ENCODE data around the gene NME3. TPM values are rescaled to one million over a fixed set of nuclear protein-coding genes. Genes with fewer than 3 reads are reported as not detected.

The NME3 gene
- total RNA-seq (2022; extraction: Qiagen RNA extraction): 32.3 to 47.5 TPM (median 40.9 TPM) in 5 replicates

GRCh38 chr16:1771188-1771863 lies at the start of gene NME3:
NME3 (minus strand) TSS chr16:1771543; CDS start chr16:1771534, 9 bp downstream.

DNA sequence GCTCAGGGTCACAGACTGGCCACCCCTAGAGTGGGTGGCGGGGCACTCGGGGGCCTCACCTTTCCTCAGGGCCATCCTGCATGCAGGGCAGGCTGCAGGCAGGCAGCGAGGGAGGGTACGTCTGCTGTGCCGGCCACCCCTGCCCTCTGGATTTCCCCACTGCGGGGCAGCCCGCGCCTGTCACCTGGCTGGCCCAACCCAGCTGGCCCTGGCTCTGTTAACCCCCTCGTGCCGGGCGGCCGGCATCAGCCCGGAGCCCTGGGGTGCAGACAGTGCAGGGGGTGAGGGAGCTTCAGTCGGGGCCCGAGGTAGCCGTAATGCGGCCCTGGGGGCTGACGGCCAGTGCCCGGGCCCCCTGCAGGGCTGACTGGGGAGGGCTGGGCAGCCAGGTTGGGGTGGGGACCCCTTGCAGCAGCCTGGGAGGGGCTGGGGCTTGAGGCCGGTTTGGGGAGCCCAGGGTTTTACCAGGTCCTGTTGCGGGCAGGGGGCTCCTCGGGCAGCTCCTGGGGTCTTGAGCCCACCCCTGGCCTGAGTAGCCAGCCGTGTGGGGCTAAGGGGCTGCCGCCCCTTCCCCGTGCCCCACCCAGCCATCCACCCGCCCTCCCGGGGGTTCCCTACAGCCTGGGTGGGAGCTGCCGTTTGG lies 22.4 kb upstream of the NME3 start, which contains the start of gene IGFALS:
IGFALS (minus strand) TSS at position 128 of the 643 bp plus-strand sequence; CDS start at position 75, 53 bp downstream.

DNA sequence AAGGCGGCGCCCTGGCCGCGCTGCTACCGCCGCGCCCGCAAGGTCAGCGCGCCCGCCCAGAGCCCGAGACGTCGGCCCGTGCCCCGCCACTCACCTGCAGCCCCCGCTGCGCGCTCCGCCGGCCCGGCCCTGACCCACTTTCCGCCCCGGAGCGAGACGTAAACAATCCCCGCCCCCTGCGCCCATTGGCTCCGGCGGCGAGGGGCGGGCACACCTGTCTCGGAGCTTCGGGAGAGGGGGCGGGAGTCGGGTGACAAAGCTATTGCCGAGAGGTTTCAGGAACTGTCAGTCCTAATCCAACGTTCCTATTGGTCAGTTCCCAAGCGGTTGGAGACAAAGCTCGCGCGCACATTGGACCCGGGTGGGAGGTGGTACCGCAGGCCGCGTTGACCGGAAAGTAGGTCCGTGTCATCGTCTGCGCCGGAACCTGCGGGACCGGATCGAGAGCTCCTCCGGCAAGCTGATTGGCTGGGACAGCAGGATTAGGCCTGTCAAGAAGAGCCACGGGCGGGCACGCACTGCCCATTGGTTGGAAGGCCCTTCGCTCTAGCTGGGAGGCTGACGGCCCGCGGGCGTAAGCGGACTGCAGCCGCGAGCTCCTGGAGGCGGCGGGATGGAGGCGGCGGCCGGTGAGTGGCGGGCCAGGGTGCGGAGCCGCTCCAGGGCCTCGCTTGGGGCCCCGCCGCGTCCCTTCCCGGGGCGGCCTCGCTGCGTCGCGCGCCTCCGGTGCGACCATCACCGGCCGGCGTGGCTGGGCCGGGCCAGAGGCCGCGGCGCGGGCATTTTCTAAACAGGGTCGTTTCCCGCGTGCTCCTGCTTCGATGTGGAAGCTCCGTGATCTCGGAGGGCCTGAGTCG lies 11.3 kb upstream of the NME3 start, which contains the start of the genes NUBP2 and SPSB3:
NUBP2 (plus strand) TSS at position 553 of the 857 bp plus-strand sequence; CDS start at position 614, 61 bp downstream.
SPSB3 (minus strand) TSS at position 164 of the 857 bp plus-strand sequence. CDS start 1,088 bp downstream, outside the sequence.

DNA sequence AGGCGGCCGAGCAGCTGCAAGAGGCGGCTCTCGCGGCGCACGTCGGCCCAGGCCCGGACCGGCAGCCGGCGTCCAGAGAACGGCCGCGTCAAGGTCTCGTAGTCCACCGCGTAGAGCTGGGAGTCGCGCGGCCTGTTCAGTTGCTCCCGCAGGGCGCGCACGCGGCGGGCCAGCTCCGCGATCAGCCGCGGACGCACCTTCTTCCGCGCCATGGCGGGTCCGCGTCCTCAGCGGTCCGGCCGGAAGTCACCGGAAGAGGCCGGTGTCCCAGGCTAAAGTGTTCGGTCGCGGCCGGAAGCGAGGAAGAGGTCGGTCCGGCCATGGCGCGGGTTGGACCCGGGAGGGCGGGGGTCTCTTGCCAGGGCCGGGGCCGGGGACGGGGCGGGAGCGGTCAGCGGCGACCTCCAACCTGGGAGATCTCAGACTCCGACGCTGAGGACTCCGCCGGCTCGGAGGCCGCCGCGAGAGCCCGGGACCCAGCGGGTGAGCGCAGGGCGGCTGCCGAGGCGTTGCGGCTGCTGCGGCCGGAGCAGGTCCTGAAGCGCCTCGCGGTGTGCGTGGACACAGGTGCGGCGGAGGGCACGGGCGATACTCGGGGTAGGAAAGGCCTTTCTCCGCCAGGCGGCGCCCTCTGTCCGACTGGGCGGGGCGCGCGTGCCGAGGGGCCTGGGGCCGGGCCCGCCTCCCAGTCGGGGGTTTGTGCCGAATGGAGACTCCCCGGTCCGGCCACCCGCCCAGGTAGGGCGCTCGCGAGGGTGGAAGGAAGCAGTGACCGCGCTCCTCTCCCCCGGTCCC lies 1.8 kb upstream of the NME3 start, which contains the start of gene MRPS34:
MRPS34 (minus strand) TSS at position 227 of the 795 bp plus-strand sequence; CDS start at position 212, 15 bp downstream.

DNA sequence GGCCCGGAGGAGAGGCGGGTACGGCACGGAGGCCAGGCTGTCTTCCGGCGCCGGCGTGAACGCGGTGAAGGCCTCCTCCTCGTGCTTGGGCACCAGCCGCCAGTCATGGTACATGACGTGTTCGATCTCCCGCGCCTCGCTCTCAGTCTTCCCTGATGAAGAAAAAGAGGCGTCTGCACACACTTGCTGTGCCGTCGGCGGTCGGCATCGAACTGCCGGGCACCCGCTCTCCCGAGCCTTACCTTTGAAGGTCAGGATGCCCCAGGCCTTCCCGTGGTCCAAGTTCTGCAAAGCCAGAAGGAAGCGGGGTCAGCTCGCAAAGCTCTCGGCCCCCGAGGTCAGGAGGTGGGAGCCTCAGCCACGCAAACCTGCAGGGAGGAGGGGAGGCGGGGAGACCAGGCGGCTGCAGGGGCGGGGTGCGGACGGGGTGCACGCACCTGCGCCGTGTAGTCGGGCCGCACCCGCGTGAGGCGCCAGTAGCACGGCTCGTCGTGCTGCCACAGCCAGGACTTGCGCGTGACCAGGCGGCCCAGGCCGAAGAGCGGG lies 1.1 kb upstream of the NME3 start, which contains the start of gene EME2:
EME2 (plus strand) TSS at position 449 of the 546 bp plus-strand sequence. CDS start 418 bp downstream, outside the sequence.

Other genes starting within 250 kb of the NME3 start
- gene TMEM204, start 237.9 kb downstream of the NME3 start, total RNA-seq (2022; extraction: Qiagen RNA extraction): 0.07 to 0.17 TPM (median 0.11 TPM) in 5 replicates
- gene IFT140, start 159.5 kb downstream of the NME3 start, total RNA-seq (2022; extraction: Qiagen RNA extraction): 7.3 to 11.3 TPM (median 8.7 TPM) in 5 replicates
- gene CRAMP1, start 159.2 kb downstream of the NME3 start, total RNA-seq (2022; extraction: Qiagen RNA extraction): 9.8 to 18.9 TPM (median 15.6 TPM) in 5 replicates
- gene JPT2, start 93.3 kb downstream of the NME3 start, total RNA-seq (2022; extraction: Qiagen RNA extraction): 173 to 201 TPM (median 193 TPM) in 5 replicates
- gene MAPK8IP3, start 65.3 kb downstream of the NME3 start, total RNA-seq (2022; extraction: Qiagen RNA extraction): 25.5 to 71.3 TPM (median 51.4 TPM) in 5 replicates
- gene EME2, start 1.3 kb upstream of the NME3 start, total RNA-seq (2022; extraction: Qiagen RNA extraction): 4.2 to 10.4 TPM (median 8.9 TPM) in 5 replicates
- 169 to 265 TPM (median 236 TPM) in 5 replicates for gene MRPS34, start 1.6 kb upstream of the NME3 start, total RNA-seq (2022; extraction: Qiagen RNA extraction)
- gene SPSB3, start 11.0 kb upstream of the NME3 start, total RNA-seq (2022; extraction: Qiagen RNA extraction): 14.4 to 25.2 TPM (median 23.1 TPM) in 5 replicates
- gene NUBP2, start 11.4 kb upstream of the NME3 start, total RNA-seq (2022; extraction: Qiagen RNA extraction): 52.6 to 79.7 TPM (median 76.6 TPM) in 5 replicates
- gene IGFALS, start 22.2 kb upstream of the NME3 start, total RNA-seq (2022; extraction: Qiagen RNA extraction): 0.05 to 0.13 TPM (median 0.05 TPM) in 3 of 5 replicates, not detected in the others
- gene HAGH, start 55.3 kb upstream of the NME3 start, total RNA-seq (2022; extraction: Qiagen RNA extraction): 50.3 to 70.7 TPM (median 65.9 TPM) in 5 replicates
- gene FAHD1, start 55.7 kb upstream of the NME3 start, total RNA-seq (2022; extraction: Qiagen RNA extraction): 41.2 to 49.0 TPM (median 44.9 TPM) in 5 replicates
- gene MEIOB, start 100.6 kb upstream of the NME3 start, total RNA-seq (2022; extraction: Qiagen RNA extraction): 1.0 to 1.7 TPM (median 1.3 TPM) in 5 replicates
- 1.2 to 1.9 TPM (median 1.6 TPM) in 5 replicates for gene HS3ST6, start 146.9 kb upstream of the NME3 start, total RNA-seq (2022; extraction: Qiagen RNA extraction)
- gene MSRB1, start 171.7 kb upstream of the NME3 start, total RNA-seq (2022; extraction: Qiagen RNA extraction): 32.7 to 40.4 TPM (median 38.3 TPM) in 5 replicates
- 0.08 to 0.14 TPM in 2 of 5 replicates, not detected in the others for gene RPL3L, start 183.1 kb upstream of the NME3 start, total RNA-seq (2022; extraction: Qiagen RNA extraction)
- 258 to 328 TPM (median 268 TPM) in 5 replicates for gene NDUFB10, start 188.0 kb upstream of the NME3 start, total RNA-seq (2022; extraction: Qiagen RNA extraction)
- 3,451 to 5,688 TPM (median 5,221 TPM) in 5 replicates for gene RPS2, start 193.3 kb upstream of the NME3 start, total RNA-seq (2022; extraction: Qiagen RNA extraction)
- not detected in 5 replicates for gene RNF151, start 195.3 kb upstream of the NME3 start, total RNA-seq (2022; extraction: Qiagen RNA extraction)
- gene TBL3, start 200.5 kb upstream of the NME3 start, total RNA-seq (2022; extraction: Qiagen RNA extraction): 30.0 to 38.7 TPM (median 34.9 TPM) in 5 replicates
- gene NOXO1, start 209.9 kb upstream of the NME3 start, total RNA-seq (2022; extraction: Qiagen RNA extraction): 0.12 to 0.18 TPM (median 0.17 TPM) in 5 replicates
- gene GFER, start 212.7 kb upstream of the NME3 start, total RNA-seq (2022; extraction: Qiagen RNA extraction): 26.9 to 43.1 TPM (median 39.8 TPM) in 5 replicates
- gene SYNGR3, start 218.4 kb upstream of the NME3 start, total RNA-seq (2022; extraction: Qiagen RNA extraction): 5.7 to 7.4 TPM (median 6.8 TPM) in 5 replicates
- gene ZNF598, start 238.3 kb upstream of the NME3 start, total RNA-seq (2022; extraction: Qiagen RNA extraction): 35.1 to 67.2 TPM (median 61.5 TPM) in 5 replicates
- 0.79 to 1.2 TPM (median 1.0 TPM) in 5 replicates for gene NPW, start 248.2 kb upstream of the NME3 start, total RNA-seq (2022; extraction: Qiagen RNA extraction)